ENCODE data around the gene FKBP2.

Gene FKBP2

DNA sequence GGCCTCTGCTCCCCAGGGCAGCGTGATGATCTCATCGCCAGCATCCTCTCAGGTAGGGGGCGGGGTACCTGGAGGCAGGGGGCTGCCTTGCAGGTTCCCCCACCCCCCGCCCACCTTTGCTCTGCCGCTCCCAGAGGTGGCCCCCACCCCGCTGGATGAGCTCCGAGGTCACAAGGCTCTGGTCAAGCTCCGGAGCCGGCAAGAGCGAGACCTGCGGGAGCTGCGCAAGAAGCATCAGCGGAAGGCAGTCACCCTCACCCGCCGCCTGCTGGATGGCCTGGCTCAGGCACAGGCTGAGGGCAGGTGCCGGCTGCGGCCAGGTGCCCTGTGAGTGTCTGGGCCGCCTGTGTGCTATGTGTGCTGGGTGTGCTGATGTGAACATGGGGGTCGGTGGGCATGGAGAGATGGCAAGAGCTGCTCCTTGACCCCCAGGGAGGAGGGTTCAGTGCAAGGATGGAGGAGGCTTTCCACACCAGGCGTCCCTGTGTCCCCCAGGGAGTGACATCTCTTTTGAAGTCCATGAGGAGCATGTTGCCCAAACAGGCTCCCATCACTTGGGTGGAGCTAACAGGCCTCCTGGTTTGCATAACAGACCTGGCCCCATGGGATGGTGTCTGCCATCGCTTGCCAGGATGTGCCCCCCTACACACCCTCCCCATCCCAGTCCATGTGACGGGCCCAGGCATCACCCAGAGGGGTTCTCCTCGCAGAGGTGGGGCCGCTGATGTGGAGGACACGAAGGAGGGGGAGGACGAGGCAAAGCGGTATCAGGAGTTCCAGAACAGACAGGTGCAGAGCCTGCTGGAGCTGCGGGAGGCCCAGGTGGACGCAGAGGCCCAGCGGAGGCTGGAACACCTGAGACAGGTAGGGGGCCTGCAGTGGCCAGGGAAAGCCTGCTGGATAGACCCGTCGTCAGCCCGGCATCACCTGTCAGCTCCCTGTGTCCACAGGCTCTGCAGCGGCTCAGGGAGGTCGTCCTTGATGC, 24.6 kb downstream of the FKBP2 start:
- DNase-seq, result no peak

DNA sequence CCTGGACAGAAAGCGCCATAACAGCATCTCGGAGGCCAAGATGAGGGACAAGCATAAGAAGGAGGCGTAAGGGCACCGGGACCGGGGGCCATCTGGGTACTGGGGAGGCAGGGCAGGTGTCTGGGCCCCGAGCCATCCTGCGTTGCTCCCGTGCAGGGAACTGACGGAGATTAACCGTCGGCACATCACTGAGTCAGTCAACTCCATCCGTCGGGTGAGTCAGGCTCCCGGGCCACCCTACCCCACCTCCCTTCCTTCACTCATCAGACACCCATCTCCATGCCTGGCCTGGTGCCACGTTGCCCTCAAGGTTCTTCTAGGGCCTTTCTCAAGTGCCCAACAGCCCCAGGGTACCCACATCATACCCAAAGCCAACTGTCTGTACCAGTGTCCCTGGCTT, 25.4 kb downstream of the FKBP2 start:
- no peak for DNase-seq

DNA sequence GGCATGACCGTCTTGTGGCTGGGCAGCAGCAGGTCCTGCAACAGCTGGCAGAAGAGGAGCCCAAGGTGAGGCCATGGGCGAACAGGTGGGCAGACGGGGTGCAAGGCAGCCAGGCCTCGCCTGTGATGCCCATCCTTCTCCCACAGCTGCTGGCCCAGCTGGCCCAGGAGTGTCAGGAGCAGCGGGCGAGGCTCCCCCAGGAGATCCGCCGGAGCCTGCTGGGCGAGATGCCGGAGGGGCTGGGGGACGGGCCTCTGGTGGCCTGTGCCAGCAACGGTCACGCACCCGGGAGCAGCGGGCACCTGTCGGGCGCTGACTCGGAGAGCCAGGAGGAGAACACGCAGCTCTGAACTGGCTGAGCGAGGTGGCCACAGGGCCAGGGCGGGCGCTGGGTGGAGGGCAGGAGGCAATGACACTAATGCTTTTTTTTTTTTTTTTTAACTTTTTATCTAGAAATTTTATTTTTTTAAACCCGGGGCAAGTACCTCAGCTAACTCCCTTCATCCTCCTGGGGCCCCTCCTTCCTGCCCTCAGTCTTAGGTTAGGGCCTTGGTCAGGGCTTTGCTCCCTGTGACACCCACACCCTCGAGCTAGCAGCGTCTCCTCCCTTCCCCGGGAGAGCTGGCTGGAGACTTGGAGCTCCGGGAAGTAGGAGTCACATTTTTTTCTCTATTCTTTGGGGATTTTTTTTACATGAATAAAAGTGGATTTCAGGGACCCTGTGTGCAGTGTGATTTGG, 26.5 kb downstream of the FKBP2 start:
- no peak for DNase-seq

DNA sequence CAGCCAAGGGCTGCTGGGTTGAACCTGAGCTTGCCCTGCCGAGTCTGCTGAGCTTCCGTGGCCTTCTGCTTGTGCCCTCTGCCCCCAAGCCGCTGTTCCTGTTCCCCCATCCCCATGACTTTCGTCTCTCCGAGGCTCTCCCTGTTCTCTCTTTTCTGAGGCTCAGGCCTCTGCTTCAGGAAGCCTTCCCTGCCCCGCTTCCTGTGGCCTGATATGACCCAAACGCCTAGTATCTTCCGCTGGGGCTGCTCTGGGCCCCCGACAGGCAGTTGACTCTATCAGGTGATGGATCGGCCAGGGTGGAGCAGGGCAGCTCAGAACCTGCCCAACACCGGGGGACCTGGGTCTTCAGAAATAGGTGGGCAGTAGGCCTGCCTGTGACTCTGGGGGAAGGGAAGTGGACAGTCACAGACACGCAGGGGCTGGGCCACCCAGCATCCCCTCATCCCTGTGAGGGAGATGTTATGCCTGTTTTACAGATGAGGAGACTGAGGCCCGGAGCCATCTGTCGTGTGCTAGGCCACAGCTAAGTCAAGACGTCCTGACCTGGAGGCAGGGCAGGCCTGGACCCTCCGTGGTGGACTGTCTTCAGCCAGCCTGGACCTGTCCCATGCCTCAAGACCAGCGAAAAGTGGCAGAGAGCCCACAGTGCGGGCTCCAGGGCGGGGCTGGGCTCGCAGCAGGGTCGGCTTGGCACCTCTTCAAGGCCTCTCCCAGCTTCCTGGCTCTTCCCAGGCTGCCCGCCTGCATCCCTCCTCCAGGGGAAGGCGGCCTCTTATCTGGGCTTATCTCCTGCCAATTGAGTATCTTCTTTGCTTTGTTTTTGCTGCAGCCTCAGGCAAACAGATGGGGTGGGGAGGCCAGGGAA, 27.4 kb downstream of the FKBP2 start:
- no peak for DNase-seq

DNA sequence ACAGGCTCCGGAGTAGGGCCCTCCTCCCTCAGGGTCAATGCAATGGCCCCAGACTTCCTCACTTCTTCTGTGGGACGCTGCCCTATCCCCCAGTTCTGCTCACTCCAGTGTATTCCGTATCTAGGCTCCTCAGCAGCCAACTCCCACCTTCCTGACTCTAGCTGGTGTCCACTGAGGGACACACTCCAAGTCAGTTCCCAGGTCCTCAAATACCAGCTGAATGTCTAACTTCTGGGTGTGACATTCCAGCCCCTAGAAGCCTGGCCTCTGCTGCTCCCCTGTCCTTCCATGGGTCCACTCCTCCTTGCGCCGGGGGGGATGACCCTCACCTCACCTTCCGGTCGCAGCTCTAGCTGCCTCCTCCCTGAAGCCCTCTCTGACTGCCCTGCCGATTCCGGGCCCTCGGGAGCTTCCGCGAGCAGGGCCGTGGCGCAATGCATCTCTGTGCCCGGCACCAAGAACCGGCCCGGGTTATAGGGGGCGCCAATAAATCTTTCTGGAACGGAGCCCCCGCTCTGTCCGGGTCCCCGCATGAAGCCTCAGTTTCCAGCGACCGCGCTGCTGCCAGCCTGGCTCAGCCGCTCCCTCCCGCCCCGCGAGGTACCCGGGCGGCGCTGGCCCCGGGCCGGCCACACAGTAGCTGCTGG, 28.1 kb downstream of the FKBP2 start:
- DNase-seq, result peak; percentile 74

DNA sequence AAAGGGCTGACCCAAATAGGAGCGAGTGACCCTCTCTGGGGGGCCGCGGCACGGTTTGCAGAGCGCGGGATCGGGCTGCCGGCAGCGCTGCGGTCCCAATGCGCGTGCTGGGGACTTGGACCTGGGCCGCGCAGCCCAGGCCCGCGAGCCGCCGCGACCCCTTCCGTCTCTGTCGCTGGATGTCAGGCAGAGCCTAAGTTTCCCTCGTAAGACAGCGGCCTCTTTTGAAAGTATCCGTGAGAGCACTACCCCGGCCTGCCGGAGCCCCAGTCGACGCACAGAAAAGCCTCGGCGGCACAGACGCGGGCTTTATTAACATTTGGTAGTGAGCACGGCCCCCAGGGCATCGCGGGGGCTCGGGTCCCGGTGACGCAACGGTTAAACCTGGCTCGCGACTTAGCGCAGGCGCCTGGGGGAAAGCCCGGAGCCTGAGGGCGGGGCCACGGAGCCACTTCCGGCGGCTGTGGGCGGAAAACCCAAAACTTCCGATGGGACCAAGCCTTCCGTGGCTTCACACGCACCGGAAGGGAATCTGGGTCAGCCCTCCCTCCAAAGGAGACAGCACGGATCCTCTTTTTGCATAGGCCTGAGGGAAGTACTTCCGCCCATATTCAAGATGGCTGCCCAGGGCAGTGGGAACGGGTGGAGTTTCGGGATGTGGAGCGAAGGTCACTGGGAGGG, 28.8 kb downstream of the FKBP2 start:
- DNase-seq, result peak; percentile 99

DNA sequence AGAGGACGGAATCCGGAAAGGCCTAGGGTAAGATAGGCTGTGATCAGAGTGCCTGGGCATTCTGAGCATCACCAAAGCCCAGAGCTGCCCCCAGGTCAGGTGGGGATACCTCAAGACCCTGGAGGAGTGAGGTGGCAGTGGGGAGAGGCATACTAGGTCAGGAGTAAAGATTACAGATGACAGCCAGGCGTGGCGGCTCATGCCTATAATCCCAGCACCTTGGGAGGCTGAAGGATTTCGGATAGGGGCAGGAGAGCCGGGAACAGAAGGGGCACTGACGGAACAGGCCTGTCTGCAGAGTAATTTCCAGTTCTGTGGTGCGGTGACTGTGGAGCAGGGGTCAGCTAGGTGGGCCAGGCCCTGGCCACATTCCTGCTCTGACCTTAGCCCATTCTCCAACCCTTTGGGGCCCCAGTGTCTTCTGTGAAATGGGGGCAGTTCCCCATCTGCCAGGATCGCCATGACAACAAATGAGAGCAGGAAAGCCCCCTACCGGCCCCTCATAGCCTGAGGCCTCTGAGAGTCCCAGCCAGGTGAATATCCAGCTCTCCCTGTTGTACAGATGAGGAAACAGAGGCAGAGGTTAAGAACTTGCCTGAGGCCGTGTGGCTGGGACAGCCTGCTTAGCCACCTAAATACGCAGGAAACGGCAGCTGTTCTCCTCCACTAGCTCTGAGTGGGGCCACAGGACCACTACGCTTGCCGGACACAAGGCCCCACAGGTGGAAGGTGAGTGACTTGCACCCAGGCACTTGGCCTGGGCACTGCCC, 34.3 kb downstream of the FKBP2 start:
- DNase-seq, result no peak

DNA sequence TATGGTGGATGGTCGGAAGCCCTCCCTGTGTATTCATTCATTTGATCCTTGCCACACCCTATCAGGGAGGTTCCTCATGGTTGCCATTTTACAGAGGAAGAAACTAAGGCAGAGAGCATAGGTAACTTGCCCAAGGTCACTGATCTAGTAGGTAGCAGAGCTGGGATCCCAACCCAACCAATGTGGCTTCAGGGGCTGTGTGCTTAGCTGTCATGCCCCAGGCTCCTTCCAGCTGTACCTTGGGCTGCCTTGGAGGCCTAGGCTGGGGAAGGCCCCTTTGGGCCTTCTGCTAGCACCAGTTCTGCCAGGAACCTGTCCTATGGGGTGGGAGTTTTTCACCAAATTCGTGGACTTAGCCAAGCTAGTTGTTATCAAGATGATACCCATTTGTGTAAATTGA, 34.9 kb downstream of the FKBP2 start:
- DNase-seq, result no peak

DNA sequence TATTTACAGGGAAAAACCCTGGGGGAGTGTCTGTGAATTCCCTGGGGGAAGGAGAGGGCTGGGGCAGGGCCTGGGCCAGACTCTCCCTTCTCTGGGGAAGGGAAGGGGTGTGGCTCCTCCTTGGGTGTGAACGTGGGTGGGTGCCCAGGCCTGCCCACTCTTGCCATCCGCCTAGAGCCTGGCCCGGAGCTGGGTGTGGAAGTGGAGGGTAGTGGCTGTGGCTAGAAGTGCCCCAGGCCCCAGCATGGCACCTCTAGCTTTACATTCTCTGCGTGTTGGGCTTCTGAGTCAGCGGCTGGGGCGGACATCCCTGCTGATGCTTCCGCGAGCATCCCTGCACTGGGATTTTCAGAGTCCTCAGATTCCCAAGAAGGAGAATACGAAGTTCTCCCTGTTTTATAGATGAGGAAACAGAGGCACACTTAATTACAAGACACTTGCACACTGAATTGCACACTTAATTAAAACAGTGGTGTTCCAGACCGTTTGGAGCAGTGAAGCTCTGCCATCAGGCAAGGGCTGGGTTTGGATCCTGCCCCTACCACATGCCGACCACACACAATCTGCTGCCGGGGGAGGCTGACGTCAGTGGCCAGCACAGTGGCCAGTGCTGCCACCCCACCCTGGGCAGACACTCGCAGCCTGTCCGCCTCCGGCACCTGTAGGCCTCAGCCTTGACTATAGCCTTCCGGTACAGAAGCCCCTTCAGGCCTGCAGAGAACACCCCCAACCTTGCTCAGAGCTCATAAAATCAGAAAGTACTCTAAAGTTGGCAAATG, 35.9 kb downstream of the FKBP2 start:
- no peak for DNase-seq

DNA sequence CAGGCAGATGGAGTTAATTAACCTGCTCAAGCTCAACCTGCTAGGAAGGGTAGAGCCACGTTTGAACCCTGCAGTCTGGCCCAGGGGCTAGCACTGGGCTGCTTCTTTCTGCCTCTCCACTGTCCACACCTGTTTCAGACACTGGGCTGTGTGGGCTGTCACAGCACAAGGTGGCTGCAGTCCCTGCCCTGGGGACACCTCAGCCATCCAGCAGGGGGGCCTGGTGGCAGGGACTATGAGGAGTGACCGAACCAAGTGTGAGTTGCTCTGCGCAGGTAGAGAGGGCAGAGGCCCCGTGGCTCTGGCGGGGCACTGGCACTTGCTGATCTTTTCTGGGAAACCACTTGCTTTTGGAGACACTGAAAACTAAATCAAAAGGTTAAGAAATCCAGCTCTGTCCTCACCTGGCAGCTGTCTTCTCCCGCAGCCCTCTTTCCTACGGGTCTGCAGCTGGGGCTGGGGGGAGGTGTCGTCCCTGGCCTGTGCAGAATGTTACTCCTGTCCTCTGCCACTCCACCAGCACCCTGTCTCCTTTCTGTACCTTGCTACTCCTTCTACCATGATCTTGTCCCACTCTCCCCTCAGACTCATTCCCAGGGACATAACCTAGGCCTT, 37.8 kb downstream of the FKBP2 start:
- no peak for DNase-seq

DNA sequence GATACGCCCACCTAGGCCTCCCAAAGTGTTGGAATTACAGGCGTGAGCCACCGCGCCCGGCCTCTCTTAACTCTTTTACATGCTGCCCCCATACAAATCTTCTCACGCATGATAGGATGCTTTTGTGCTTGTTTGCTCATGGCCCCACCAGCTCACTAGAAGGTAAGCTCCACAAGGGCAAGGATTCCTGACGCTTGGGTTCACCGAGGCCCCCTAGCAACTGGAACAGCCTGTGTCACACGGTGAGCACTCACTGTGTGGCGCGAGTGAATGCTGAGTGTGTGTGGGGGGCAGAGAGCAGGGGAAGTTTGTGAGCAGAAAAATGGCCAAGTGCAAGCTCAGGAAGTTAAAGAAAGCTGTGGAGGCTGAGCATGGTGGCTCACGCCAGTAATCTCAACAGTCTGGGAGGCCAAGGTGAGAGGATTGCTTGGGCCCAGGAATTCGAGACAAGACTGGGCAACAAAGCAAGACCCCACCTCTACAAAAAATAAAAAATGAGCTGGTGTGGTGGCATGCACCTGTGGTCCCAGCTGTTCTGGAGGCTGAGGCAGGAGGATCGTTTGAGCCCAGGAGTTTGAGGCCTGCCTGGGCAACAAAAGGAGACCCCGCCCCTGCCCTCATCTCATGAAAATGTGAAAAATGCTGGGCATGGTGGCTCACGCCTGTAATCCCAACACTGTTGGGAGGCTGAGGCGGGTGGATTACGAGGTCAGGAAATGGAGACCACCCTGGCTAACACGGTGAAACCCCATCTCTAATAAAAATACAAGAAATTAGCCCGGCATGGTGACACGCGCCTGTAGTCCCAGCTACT, 41.3 kb downstream of the FKBP2 start:
- no peak for DNase-seq

DNA sequence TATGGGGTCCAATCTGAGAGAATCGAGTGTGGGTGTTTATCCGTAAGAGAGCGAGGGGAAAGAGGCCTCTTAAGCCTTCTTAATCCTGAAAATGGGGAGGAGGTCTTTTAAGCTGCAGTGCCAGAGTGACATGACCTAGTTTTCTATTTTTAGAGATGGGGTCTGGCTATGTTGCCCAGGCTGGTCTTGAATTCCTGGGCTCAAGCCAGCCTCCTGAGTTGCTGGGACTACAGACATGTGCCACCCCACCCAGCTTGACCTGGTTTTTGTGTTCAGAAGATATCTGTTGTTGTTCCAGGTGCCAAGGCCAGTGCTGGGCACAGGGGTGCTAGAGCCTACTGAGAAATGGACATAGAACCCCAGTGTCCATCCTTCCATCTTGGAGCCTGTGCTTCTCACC, 42.2 kb downstream of the FKBP2 start:
- no peak for DNase-seq

DNA sequence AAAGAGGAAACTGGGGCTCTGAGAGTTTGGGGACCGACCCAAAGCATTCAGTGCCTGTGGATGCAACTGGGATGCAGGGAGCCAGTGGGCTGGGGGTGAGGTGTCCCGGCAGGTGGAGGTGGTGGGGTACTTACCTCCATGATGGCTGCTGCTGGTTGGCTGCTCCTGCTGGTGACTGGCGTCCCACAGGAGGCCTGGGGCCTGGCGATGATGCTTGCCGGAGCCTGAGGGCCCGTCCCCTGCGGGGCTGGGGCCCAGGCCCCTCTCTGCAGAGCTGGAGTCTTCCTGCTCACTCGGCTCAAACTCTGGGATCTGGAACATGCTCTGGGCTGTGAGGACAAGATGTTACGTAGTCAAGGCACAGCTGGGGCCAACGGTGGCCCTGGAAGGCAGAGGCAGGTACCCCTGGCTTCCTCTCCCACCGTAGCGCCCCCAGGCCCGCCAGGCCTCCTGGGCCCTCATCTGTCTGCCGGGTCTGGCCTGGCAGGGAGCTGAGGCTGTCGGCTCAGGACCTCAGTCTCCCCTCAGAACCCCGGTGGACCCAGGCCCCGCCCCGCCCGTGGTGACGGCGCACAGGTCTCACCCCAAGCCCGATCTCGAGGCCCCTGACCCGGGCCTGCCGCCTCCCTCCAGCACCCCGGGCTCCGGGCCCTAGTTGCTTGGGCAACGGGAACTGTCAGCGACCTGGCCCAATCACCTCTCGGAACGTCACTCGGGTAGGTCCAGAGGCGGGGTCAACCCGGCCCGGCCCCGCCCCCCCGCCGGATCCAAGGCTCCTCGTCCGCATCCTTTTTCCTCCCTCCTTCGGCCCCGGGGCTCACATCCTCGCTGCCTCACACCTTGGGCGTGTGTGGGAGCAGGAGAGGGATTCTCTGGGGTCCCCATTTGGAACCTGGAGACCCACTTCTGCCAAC, 43.4 kb downstream of the FKBP2 start, which contains the start of gene BAD:
BAD (minus strand) TSS at position 618 of the 914 bp plus-strand sequence; CDS start at position 321, 297 bp downstream.
- peak; percentile 95 for DNase-seq

DNA sequence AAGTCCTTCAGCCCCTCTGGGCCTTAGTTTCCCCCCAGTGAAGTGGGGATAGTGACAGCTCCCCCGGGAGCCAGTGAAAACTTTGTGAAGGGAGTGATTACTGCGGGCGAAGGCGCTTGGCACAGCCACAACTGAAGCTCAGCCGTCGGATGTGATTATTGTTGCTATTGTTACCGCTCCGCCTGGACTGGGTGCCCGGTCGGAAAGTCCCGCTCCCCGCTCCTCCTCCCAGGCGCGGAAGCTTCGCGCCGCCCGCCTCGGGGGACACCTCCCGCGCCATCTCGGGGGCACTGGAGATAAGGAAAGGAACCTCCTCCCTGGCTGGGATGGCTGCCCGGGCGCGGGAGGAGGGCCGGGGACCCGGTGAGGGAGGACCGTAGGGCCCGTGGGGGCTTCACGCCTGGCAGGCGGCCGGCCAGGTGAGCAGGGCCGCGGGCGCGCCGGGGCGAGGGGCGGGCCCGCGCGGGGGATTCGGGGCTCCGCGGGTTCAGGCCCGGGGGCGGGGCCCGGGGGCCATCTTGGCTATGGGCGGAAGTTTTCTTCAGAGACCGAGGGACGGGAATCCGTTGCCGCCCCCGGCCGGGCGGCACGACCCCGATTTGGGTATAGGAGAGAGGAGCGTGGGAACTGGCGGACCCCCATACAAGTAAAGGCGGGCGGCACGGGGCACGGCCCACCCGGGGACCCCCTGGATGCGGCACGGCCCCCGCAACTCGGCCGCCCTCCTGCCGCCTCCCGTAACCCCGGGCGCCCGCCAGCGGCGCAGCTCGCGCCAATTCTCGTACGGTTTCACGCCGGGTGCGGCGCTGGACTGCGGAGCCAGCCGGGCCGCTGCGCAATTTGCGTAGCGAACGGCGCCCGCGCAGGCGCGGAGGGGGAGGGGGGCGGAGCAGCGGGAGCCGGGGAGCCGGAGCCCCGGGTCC, 44.3 kb downstream of the FKBP2 start, which contains the start of gene GPR137:
GPR137 (plus strand) TSS at position 887 of the 923 bp plus-strand sequence. CDS start 677 bp downstream, outside the sequence.
- peak; percentile 92 for DNase-seq

DNA sequence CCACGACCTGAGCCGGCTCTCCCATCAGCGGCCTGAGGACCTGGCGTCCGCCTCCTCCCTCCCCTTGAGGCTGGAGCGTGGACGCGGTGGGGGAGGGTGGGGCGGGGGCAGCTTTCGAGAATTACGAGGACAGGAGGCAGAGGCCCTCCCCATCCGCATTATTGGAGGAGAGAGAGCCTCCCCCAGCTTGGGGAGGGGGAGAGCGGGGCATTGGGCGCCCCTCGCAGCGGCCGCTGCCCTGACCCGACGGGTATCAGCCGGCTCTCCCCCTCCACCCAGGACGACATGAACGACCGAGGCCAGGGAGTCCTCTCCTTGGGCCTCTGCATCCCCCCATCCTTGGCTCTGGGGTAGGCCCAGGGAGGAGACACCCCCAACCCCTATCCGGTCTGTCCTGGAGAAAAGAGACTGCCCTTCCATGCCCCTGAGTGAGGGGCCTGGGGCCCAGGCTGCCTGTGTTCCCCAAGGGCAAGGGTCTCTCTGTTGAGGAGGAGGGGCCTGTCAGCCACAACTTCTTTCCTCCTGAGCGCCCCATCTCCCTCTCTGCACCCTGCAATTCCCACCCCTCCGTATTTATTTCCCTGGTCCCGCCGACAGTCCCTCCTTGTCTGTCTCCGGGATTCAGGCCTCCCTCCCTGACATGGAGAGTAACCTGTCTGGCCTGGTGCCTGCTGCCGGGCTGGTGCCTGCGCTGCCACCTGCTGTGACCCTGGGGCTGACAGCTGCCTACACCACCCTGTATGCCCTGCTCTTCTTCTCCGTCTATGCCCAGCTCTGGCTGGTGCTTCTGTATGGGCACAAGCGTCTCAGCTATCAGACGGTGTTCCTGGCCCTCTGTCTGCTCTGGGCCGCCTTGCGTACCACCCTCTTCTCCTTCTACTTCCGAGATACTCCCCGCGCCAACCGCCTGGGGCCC, 45.2 kb downstream of the FKBP2 start:
- peak; percentile 47 for DNase-seq

All from activated CD4-positive, alpha-beta T cell treated with anti-CD3 and anti-CD28 coated beads for 48 hours (primary cell).